ENCODE measurements around the gene FBXW12.

Gene FBXW12

GRCh38 chr3:48408823-48409281 is 36.8 kb downstream of the FBXW12 start:
- DNase-seq = no peak

GRCh38 chr3:48409291-48410201 is 37.5 kb downstream of the FBXW12 start:
- DNase-seq = no peak

- DNase-seq = no peak
Observed at GRCh38 chr3:48410205-48411040, 38.4 kb downstream of the FBXW12 start.

GRCh38 chr3:48411041-48411588 is 39.1 kb downstream of the FBXW12 start:
- DNase-seq = no peak

GRCh38 chr3:48411606-48412374 is 39.8 kb downstream of the FBXW12 start:
- no peak for DNase-seq

- no peak for DNase-seq
Observed at GRCh38 chr3:48412375-48413001, 40.5 kb downstream of the FBXW12 start.

GRCh38 chr3:48413086-48413485 is 41.1 kb downstream of the FBXW12 start:
- DNase-seq = no peak

- no peak for DNase-seq
Observed at GRCh38 chr3:48413611-48414010, 41.6 kb downstream of the FBXW12 start.

GRCh38 chr3:48414376-48415250 is 42.6 kb downstream of the FBXW12 start:
- DNase-seq = no peak

- DNase-seq = no peak
Observed at GRCh38 chr3:48415251-48415953, 43.4 kb downstream of the FBXW12 start.

- DNase-seq = no peak
Observed at GRCh38 chr3:48416091-48416505, 44.1 kb downstream of the FBXW12 start.

- DNase-seq = no peak
Observed at GRCh38 chr3:48416546-48416945, 44.5 kb downstream of the FBXW12 start.

GRCh38 chr3:48417529-48418108 is 45.6 kb downstream of the FBXW12 start:
- no peak for DNase-seq

GRCh38 chr3:48418140-48418539 is 46.1 kb downstream of the FBXW12 start:
- DNase-seq = no peak

- no peak for DNase-seq
Observed at GRCh38 chr3:48418651-48419050, 46.6 kb downstream of the FBXW12 start.

GRCh38 chr3:48419149-48419548 is 47.1 kb downstream of the FBXW12 start:
- no peak for DNase-seq

GRCh38 chr3:48419597-48419996 is 47.6 kb downstream of the FBXW12 start:
- DNase-seq = no peak

GRCh38 chr3:48420561-48420960 is 48.5 kb downstream of the FBXW12 start:
- no peak for DNase-seq

GRCh38 chr3:48422272-48422671 is 50.3 kb downstream of the FBXW12 start:
- no peak for DNase-seq

- DNase-seq = no peak
Observed at GRCh38 chr3:48422681-48423080, 50.7 kb downstream of the FBXW12 start.
